Karpas-422 (cell line): ENCODE results near the gene NDUFA5. TPM values are rescaled to one million over a fixed set of nuclear protein-coding genes. Genes with fewer than 3 reads are reported as not detected.

Experiments
- DNase-seq: peaks from one replicate; pipeline ENCODE4 v3.0.0-alpha.2; 2015
- H2AFZ ChIP-seq: fragments of 200-600 bp; sonication (generic); 2 replicates; pipeline ENCODE4 v1.6.1; 2014; ENCODE audit warnings: antibody characterized with exemption, low read length, mixed read lengths
- H3K27ac ChIP-seq: fragments of 200-600 bp; sonication (generic); 2 replicates; pipeline ENCODE4 v1.5.1; 2014; ENCODE audit warnings: mild to moderate bottlenecking, low read length, moderate library complexity
- H3K27me3 ChIP-seq: fragments of 200-600 bp; sonication (generic); 2 replicates; pipeline ENCODE4 v1.6.1; 2014; ENCODE audit warnings: low read length, mixed read lengths
- H3K36me3 ChIP-seq: fragments of 200-600 bp; sonication (generic); 2 replicates; pipeline ENCODE4 v1.6.1; 2014; ENCODE audit warnings: low read length, mixed read lengths; ENCODE audit not compliant: insufficient read depth
- H3K4me1 ChIP-seq: fragments of 200-600 bp; sonication (generic); 2 replicates; pipeline ENCODE4 v1.6.1; 2014; ENCODE audit warnings: mild to moderate bottlenecking, low read length, mixed read lengths
- H3K4me2 ChIP-seq: fragments of 200-600 bp; sonication (generic); 2 replicates; pipeline ENCODE4 v1.6.1; 2014; ENCODE audit warnings: low read length, low read depth, mild to moderate bottlenecking; ENCODE audit not compliant: poor library complexity, severe bottlenecking
- H3K4me3 ChIP-seq: fragments of 200-600 bp; sonication (generic); 2 replicates; pipeline ENCODE4 v1.5.1; 2014; ENCODE audit warnings: mild to moderate bottlenecking, antibody characterized with exemption, low read length, mixed read lengths
- H3K79me2 ChIP-seq: fragments of 200-600 bp; sonication (generic); 2 replicates; pipeline ENCODE4 v1.6.1; 2014; ENCODE audit warnings: mild to moderate bottlenecking, low read length, mixed read lengths
- H3K9ac ChIP-seq: fragments of 200-600 bp; sonication (generic); 2 replicates; pipeline ENCODE4 v1.6.0; 2014; ENCODE audit warnings: low read length
- H3K9me2 ChIP-seq: fragments of 200-600 bp; sonication (generic), shearing (Covaris generic); replicated peaks from 2 replicates; pipeline ENCODE4 v1.6.0; 2014; ENCODE audit warnings: mild to moderate bottlenecking, low read length, moderate library complexity; ENCODE audit not compliant: insufficient read depth
- H3K9me3 ChIP-seq: fragments of 300-700, 200-600 bp; sonication (generic); 2 replicates; pipeline ENCODE4 v1.6.1; 2014; ENCODE audit warnings: low read length, mixed read lengths
- H4K20me1 ChIP-seq: fragments of 200-600 bp; sonication (generic); 2 replicates; pipeline ENCODE4 v1.6.1; 2014; ENCODE audit warnings: mild to moderate bottlenecking, antibody characterized with exemption, low read length, low read depth; ENCODE audit not compliant: insufficient read depth
- total RNA-seq: library from RNA; depleted of rRNA; stranded (reverse); fragments of >200 nt; shearing (Covaris generic); gene quantifications from 2 replicates; pipeline ENCODE4 v1.2.3, GENCODE V29; 2014; ENCODE audit warnings: low replicate concordance

The NDUFA5 gene
- total RNA-seq, 1 experiment from 2014 or later: 59.0 TPM

- Histone ChIP-seq H3K4me2 (no peak overlapping the region), H3K36me3 (no peaks in the 10 kb centered on the region), H4K20me1 (no peaks in the 10 kb centered on the region), H3K4me1 (no peaks in the 10 kb centered on the region; the same call in 1 of the 2 replicates), H3K27me3 (no peaks in the 10 kb centered on the region), H3K9me3 (no peaks in the 10 kb centered on the region), H3K9ac (no peak overlapping the region), H3K9me2 (no peaks in the 10 kb centered on the region), H3K79me2 (no peaks in the 10 kb centered on the region), H3K4me3 (no peak overlapping the region), H2AFZ (no peak overlapping the region), H3K27ac (no peak overlapping the region)
- DNase-seq: no peak
These were observed 30.8 kb upstream of the NDUFA5 start for GRCh38 chr7:123588376-123588775.

- Histone ChIP-seq H3K4me2 (no peak overlapping the region), H3K4me3 (no peak overlapping the region), H2AFZ (no peak overlapping the region), H3K27ac (no peak overlapping the region), H3K9me3 (no peaks in the 10 kb centered on the region), H3K36me3 (no peaks in the 10 kb centered on the region), H3K79me2 (no peaks in the 10 kb centered on the region), H3K27me3 (no peaks in the 10 kb centered on the region), H3K4me1 (no peaks in the 10 kb centered on the region; the same call in 1 of the 2 replicates), H4K20me1 (no peaks in the 10 kb centered on the region), H3K9ac (no peak overlapping the region), H3K9me2 (no peaks in the 10 kb centered on the region)
- DNase-seq: peak; percentile 22
These were observed 26.2 kb upstream of the NDUFA5 start for GRCh38 chr7:123583821-123584220.

DNA sequence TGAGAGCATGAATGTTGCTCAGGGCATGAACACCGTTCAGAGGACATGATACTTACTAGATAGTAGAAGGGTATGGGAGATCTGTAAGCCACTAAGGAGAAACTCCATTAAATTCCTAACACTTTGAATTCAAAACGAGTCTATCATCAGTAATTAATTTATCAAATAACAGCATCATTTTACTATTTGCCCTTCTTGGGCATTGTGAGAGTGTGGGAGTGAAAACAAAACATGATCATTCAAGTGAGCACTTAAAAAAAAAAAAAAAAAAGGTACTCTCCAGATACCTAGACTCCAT, 23.5 kb upstream of the NDUFA5 start:
- H3K9me2 ChIP-seq: no peaks in the 10 kb centered on the region
- no peak overlapping the region for H3K4me2 ChIP-seq

GRCh38 chr7:123580406-123581161, 23.0 kb upstream of the NDUFA5 start:
- Histone ChIP-seq H4K20me1 (no peaks in the 10 kb centered on the region), H3K9me2 (no peaks in the 10 kb centered on the region), H3K4me3 (no peak overlapping the region), H3K9me3 (no peaks in the 10 kb centered on the region), H3K9ac (no peak overlapping the region), H3K4me2 (no peak overlapping the region), H2AFZ (no peak overlapping the region), H3K27ac (no peak overlapping the region), H3K79me2 (no peaks in the 10 kb centered on the region), H3K27me3 (no peaks in the 10 kb centered on the region), H3K4me1 (no peaks in the 10 kb centered on the region), H3K36me3 (no peaks in the 10 kb centered on the region)
- peak; percentile 74 for DNase-seq

More for the DNA sequence above, 23.5 kb upstream of the NDUFA5 start:
- no peaks in the 10 kb centered on the region for H3K79me2 ChIP-seq
- H2AFZ ChIP-seq: no peak overlapping the region
- H3K27ac ChIP-seq: no peak overlapping the region
- no peak overlapping the region for H3K9ac ChIP-seq
- no peaks in the 10 kb centered on the region; the same call in 1 of the 2 replicates for H3K4me1 ChIP-seq
- H3K27me3 ChIP-seq: no peaks in the 10 kb centered on the region
- no peak overlapping the region for H3K4me3 ChIP-seq
- no peaks in the 10 kb centered on the region for H3K36me3 ChIP-seq
- DNase-seq: no peak
- H4K20me1 ChIP-seq: no peaks in the 10 kb centered on the region
- no peaks in the 10 kb centered on the region for H3K9me3 ChIP-seq

DNA sequence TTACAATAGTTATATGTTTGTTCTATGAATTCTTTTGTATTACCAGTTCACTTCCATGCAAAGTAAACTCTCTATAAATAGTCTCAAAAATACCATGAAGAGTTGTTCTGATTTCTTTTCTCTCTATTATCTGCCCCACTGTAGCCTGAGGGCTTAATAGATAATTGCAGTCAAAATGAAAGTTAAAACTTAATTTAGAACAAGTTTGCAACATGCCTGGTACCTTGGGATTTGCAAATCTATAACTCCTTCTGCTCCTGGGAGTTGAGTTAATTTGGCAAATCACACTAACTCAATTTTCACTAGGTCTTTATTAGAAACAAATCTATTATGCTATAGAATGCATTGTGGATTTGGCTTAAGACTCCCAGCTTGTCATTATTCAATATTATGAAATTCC, 21.8 kb upstream of the NDUFA5 start:
- peak; percentile 7 for DNase-seq
- H3K27me3 ChIP-seq: no peaks in the 10 kb centered on the region
- H3K4me3 ChIP-seq: no peak overlapping the region
- no peak overlapping the region for H3K4me2 ChIP-seq
- no peaks in the 10 kb centered on the region for H3K9me2 ChIP-seq
- H3K4me1 ChIP-seq: no peaks in the 10 kb centered on the region
- no peaks in the 10 kb centered on the region for H3K79me2 ChIP-seq
- no peaks in the 10 kb centered on the region for H3K9me3 ChIP-seq
- H4K20me1 ChIP-seq: no peaks in the 10 kb centered on the region
- H3K9ac ChIP-seq: no peak overlapping the region
- no peak overlapping the region for H2AFZ ChIP-seq
- no peaks in the 10 kb centered on the region for H3K36me3 ChIP-seq
- no peak overlapping the region for H3K27ac ChIP-seq

DNA sequence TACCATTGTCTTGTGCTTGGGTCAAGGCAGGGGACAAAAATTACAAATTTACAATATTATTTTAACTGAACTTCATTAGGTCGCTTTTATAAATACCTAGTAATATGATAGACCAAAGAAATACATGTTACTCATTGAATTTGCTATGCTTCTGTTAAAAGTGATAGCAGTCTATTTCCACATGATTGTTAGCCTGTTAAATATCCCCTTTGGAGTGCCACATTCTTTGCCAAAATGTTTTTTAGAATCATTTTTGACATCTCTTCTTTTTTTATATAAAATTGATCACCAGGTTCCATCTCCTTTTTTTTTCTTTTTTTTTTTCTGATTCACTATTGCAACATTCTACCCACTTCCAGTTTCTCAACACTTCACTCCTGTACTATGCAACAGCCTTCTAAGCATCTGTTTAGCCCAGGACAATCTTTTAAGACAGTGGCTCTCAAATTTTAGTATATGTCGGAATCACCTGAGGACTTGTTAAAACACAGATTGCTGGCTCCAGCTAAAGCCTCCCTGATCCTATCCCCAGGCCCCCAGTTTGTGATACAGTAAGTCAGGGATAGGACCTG, 16.4 kb upstream of the NDUFA5 start:
- Histone ChIP-seq H3K36me3 (no peaks in the 10 kb centered on the region), H3K27ac (no peak overlapping the region), H3K79me2 (no peaks in the 10 kb centered on the region), H3K27me3 (no peaks in the 10 kb centered on the region), H3K9me3 (no peaks in the 10 kb centered on the region), H2AFZ (no peak overlapping the region), H3K9me2 (no peaks in the 10 kb centered on the region), H4K20me1 (no peaks in the 10 kb centered on the region), H3K4me1 (peaks cover 4% of the 10 kb centered on the region; the same call in 1 of the 2 replicates), H3K9ac (no peak overlapping the region), H3K4me2 (no peak overlapping the region), H3K4me3 (no peak overlapping the region)
- DNase-seq: no peak

GRCh38 chr7:123573341-123573740, 15.7 kb upstream of the NDUFA5 start:
- H3K36me3 ChIP-seq: no peaks in the 10 kb centered on the region
- no peak overlapping the region for H3K27ac ChIP-seq
- no peaks in the 10 kb centered on the region for H3K79me2 ChIP-seq
- no peak overlapping the region for H3K4me2 ChIP-seq
- H4K20me1 ChIP-seq: no peaks in the 10 kb centered on the region
- no peak for DNase-seq
- H3K9me2 ChIP-seq: no peaks in the 10 kb centered on the region
- no peaks in the 10 kb centered on the region for H3K9me3 ChIP-seq
- H3K9ac ChIP-seq: no peak overlapping the region
- no peaks in the 10 kb centered on the region for H3K27me3 ChIP-seq
- no peak overlapping the region for H2AFZ ChIP-seq
- H3K4me1 ChIP-seq: peaks cover 4% of the 10 kb centered on the region; the same call in 1 of the 2 replicates
- no peak overlapping the region for H3K4me3 ChIP-seq

DNA sequence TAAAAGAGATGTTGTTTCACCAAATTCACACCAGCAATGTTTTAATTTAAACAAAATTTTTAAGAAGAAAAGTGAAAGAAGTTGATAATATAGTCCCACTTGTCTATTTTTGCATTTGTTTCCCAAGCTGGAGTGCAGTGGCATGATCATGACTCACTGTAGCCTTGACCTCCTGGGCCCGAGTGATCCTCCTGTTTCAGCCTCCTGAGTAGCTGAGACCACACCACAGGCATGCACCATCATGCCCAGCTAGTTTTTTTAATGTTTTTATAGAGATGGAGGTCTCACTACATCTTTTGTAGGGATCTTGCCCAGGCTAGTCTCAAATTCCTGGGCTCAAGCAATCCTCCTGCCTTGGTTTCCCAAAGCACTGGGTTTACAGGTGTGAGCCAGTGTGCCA, 14.1 kb upstream of the NDUFA5 start:
- DNase-seq: peak; percentile 11
- H3K27me3 ChIP-seq: no peaks in the 10 kb centered on the region
- H3K4me1 ChIP-seq: peaks cover 4% of the 10 kb centered on the region; the same call in 1 of the 2 replicates
- H3K4me3 ChIP-seq: no peak overlapping the region
- no peak overlapping the region for H3K4me2 ChIP-seq
- no peaks in the 10 kb centered on the region for H3K79me2 ChIP-seq
- H2AFZ ChIP-seq: no peak overlapping the region
- H3K36me3 ChIP-seq: no peaks in the 10 kb centered on the region
- no peaks in the 10 kb centered on the region for H4K20me1 ChIP-seq
- H3K9me2 ChIP-seq: no peaks in the 10 kb centered on the region
- H3K9me3 ChIP-seq: no peaks in the 10 kb centered on the region
- H3K27ac ChIP-seq: no peak overlapping the region
- H3K9ac ChIP-seq: no peak overlapping the region
